ENCODE results near the gene OR51G2. TPM values are rescaled to one million over a fixed set of nuclear protein-coding genes. Genes with fewer than 3 reads are reported as not detected.
"Not testable (repeated sequence)": the region's sequence is repeated elsewhere in the genome, so short reads cannot be mapped to it uniquely, and the experiment has no call there.

The OR51G2 gene, protein sequence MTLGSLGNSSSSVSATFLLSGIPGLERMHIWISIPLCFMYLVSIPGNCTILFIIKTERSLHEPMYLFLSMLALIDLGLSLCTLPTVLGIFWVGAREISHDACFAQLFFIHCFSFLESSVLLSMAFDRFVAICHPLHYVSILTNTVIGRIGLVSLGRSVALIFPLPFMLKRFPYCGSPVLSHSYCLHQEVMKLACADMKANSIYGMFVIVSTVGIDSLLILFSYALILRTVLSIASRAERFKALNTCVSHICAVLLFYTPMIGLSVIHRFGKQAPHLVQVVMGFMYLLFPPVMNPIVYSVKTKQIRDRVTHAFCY
- total RNA-seq: not detected in 2 replicates
- polyA plus RNA-seq (2012): not detected

DNA sequence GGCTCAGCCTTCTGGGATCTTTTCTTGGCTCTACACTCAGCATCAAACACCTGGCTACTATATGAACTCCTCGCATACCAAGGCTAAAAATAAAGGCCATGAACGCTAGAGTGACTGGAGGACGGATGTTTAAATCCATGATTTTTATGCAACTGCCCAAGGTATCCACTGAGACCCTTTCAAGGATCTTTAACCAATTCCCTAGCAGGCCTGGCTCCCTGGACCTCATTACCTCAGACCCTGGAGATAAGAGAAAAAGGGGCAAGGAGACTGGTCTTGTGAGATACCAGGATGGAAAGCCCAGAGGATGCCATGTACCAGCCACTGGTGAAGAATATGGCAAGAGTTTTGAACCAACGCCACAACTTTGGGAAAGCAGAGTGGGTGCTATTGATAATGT is at the start of gene OR51G2:
TSS of gene OR51G2 (minus strand) at position 101 of the 400 bp plus-strand sequence. CDS start 3,687 bp downstream, outside the sequence.
- DNase-seq (ENCODE audit: low read depth): no peak

DNA sequence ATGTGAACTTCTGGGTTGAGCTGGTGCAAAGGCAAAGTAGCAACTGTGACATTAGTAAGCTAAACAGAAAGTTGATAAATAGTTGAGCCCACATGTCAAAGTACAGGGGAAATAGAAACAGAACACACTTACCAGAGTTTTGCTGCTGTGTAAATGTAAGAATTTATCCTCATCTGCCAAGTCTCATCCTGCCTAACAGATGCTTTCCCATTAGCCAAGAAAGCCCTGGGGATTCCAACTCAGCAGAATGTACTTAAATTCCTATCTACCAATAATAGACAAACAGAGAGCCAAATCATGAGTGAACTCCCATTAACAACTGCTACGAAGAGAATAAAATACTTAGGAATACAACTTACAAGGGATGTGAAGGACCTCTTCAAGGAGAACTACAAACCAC is 43.7 kb upstream of the OR51G2 start:
- peak; percentile 25 for DNase-seq (ENCODE audit: low read depth)

DNA sequence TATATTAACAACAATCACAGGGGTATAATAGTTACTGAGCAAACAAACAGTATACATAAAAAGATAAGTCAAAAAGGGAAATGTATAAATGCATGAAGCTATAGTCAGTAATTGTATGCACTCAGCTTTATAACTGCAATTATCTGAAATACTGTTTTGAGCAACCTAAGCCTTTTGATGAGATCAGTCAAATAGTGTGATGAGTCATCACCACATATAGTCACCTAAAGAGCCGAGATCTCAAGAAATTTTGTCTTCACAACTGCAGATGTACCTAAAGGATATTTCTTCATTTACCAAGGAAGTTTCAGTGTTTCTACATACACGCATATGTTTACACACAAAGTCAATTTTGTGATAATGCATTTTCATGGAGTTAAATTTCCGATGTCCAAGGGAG is 41.7 kb upstream of the OR51G2 start:
- no peak for DNase-seq (ENCODE audit: low read depth)

DNA sequence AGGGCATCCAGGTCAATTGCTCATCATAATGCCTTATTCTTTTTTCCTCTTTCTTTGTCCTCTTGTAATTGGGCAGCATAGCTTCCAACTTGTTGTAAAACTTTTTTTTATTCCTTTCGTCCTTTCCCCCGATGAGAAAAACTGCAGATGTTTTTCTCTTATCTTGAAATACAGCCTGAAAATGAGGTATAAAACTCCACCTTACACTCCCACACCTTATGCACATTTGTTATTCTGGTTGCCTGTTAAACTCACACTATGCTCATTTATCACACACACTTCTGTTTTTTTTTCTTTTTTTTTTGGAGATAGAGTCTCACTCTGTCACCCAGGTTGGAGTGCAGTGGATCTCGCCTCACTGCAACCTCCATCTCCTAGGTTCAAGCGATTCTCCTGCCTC is 38.2 kb upstream of the OR51G2 start:
- no peak for DNase-seq (ENCODE audit: low read depth)

DNA sequence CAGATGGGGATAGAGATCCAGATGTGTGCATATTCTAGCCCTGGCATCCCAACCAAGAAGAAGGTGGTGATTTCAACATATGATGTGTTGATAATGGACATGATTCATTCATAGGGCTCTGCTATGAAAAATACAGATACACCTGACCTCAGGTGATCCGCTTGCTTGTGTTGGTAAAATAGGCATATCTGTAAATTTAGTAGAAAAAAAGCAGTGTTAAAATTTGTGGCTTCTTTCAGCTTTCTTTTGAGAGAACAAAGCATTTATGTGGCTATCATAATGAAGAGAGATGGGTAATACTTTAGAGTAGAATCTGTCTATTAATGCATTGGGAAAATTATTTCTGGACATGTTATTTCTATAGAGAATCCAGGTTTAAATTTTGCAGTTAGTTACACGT is 36.5 kb upstream of the OR51G2 start, which contains the start of gene OR51A2:
TSS of gene OR51A2 (minus strand) at position 101 of the 400 bp plus-strand sequence. CDS start at position 101, 0 bp downstream.
- not testable (repeated sequence) for DNase-seq (ENCODE audit: low read depth)

DNA sequence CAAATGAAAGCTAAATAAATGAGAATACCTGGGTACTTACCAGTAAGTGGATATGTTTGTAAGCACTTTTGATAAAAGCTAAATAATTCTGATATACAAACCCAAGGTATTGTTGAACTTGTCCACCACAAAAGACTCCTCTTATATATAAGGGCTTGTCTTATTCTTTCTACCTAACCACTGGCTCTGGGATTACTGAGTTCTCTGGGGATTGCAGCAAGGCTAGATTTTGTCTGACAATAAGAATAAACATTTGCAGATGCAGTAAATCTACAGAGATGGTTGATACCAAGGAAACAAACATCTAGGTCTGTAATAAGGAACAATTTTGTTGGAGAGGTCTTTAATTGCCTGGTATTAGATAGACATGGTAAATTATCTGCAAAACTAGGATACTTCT is 28.4 kb upstream of the OR51G2 start, which contains the start of gene OR51A4:
TSS of gene OR51A4 (minus strand) at position 101 of the 400 bp plus-strand sequence. CDS start 505 bp downstream, outside the sequence.
- no peak for DNase-seq (ENCODE audit: low read depth)

DNA sequence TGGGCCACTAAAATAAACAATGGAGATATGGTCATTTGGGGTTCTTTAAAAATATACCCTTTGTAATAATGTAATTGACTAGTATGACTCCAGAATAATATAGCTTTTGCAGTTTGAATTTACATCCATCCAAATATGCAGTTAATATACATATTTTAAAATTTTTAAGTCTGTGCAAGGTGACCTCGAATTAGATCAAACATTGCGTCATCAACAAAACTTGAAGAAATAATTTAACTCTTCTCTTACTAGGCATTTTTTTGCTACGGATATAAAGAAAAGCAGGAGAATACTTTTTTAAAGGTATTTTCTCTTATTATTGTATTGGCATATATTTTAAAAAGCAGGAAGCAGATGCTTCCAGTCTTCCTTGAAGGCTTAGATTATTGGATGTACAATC is 17.6 kb upstream of the OR51G2 start:
- DNase-seq (ENCODE audit: low read depth): no peak

DNA sequence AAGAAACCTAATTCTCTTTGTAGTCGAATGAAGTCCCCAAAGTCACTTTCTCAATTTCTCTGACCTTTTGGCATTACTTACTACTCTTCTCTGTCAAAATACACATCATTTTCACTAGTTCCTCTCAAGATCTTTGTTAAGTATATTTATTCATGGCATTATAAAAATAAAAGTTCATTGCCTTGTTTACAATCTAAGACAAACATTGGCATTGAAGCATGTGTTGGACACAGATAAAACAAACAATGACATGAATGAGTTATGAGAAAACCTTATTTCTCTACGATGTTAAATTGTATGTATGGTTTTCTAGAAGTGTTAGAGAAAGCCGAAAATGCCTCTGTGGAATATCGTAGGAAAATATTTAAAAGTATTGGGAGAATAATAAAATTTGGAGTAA is 13.6 kb upstream of the OR51G2 start:
- DNase-seq (ENCODE audit: low read depth): no peak

DNA sequence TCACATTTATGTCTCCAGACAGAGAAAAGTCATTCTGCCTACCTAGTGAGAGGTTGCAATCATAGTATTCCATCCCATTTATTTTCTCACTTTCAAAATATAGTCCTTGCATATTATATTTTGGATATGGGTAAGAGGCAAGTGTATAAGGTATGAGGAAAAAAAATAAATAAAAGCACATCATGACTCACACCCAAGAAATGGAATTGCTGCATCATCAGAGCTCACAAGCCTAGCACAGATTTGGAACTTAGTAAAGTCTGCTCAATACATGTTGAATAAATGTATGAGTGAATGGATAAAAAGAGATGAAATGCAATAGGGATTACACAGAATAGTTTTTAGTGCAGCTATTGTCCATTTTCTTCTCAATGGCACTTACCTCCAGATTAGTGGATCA is 7.5 kb upstream of the OR51G2 start:
- no peak for DNase-seq (ENCODE audit: low read depth)

DNA sequence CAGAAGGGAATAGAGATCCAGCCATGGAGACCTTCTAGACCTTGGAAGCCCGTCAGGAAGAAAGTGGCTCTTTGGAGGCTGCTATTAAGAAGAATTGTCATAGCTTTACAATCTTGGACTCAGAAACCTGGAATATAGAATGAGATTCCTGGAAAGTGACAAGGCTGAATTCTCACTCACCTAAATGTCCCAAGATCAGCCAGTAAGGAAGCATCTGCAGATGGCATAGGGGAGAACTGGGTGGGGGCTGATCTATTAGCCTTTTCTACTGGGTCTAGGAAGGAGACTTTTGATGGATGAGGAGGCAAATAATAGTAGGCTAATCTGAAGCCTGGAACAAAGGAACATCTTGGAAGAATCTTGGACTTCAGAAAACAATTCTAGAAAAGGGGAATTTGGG is 5.1 kb upstream of the OR51G2 start, which contains the start of gene OR51G1:
TSS of gene OR51G1 (minus strand) at position 101 of the 400 bp plus-strand sequence. CDS start at position 101, 0 bp downstream.
- DNase-seq (ENCODE audit: low read depth): no peak

DNA sequence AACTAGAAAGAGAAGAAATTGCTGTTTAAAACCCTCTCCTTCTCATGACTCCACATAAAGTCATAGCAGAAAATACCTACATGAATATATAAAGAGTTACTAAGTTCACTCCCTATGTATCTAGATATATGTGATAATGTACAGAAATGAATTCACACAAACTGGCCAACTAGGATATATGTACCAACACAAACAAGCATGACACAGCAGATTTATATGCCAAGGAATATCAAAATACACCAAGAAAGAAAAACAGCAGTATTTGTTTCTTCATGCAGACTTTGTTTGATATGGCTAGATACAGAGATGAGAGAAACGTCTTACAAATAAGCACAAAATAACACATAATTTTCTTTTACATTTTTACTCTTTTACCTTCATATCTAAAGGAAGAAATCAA is 3.2 kb upstream of the OR51G2 start:
- DNase-seq (ENCODE audit: low read depth): no peak

DNA sequence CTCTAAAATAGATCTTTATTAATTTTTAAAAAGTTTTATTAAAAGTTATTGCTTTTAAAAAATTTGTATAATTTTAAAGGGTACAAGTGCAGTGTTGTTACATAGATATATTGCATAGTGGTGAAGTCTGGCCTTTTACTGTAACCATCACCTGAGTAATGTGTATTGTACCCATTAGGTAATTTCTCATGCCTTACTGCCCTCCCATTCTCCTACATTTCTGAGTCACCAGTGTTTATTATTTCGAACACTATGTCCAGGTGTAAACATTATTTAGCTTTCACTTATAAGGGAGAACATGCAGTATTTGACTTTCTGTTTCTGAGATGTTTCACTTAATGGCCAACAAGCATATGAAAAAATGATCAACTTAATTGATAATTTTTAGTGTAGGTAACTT is 2.6 kb upstream of the OR51G2 start:
- no peak for DNase-seq (ENCODE audit: low read depth)

DNA sequence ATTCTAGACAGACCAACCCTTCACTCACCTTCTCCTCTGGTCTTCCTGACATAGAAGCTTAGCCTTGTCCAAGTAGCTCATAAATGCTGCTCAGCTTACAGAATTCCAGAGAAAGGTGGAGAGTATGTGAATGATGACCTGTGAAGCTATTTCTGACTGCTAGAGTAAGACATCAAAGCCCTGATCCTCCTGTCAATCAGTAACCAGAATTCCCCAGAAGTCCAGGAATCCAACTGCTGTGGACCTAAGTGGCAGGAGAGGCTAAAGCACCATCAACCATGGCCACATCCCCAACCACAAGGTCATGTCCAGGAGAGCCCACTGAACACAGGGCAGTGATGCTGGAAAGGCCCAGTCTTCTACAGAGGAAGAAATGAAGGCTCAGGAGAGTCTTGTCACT is 2.6 kb downstream of the OR51G2 start:
- no peak for DNase-seq (ENCODE audit: low read depth)

DNA sequence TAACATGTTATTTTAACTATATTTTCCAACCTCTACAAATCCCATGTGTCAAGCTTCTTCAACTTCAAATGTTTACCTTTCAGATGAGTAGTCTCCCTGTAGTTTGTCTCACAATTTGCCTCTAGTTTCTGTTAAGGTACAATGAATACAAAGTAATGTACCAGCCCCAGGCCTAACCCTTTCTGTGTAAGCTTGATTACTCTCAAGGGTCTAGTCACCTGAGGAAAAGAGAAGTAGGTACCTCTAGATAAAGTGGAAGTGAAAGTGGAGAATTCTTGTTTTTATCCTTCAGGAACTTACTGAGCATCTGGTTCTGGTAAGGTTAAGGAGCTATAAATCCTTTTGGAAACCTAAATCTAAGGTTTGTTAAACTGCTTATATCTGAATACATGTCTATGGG is 15.7 kb downstream of the OR51G2 start, which contains the start of gene OR51A7:
TSS of gene OR51A7 (plus strand) at position 300 of the 400 bp plus-strand sequence. CDS start 3,587 bp downstream, outside the sequence.
- DNase-seq (ENCODE audit: low read depth): no peak

DNA sequence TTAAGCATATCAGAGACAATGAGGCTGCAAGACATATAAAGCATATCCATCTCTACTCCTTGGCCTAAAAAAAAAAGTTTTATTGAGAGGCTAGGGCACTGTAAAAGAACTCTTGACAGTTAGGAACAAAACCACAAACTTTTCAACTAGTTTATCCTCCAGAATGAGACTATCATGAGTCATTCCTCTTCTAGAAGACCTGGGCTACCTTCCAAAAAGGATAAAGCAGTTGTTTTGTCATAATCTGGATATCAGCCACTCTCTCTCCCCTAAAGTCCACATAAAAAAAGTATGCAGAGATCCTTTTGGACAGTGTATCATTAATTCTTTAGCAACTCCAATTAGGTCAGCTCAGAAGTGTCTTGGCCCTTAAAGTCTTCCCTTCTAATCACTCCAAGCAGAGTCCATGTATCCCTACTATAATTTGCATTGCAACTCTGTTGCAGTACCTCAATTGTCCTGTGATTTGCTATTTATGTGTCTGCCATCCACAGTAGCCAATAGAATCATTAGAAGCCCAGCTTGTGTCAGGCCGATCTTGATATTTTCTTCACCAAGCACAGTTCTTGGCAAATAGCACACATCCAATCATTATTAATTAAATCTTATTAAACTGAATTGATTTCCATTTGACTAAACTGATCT is 27.0 kb downstream of the OR51G2 start:
- DNase-seq (ENCODE audit: low read depth): peak; percentile 86

DNA sequence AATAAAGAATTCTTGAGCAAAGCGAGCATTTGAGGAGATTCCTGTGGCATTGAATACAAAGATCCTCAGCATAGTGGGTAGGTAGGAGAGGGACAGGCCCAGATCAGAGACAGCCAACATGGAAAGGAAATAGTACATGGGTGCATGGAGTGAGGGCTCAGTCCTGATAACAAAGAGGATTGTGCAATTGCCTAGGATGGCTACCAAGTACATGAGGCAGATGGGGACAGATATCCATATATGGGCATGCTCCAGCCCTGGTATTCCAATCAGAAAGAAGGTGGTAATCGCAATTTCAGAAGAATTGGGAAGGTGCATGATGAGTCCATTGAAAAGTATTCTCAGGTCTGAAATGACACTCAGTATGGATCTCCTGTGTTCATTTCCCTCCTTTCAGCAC is 28.9 kb downstream of the OR51G2 start:
- DNase-seq (ENCODE audit: low read depth): no peak

DNA sequence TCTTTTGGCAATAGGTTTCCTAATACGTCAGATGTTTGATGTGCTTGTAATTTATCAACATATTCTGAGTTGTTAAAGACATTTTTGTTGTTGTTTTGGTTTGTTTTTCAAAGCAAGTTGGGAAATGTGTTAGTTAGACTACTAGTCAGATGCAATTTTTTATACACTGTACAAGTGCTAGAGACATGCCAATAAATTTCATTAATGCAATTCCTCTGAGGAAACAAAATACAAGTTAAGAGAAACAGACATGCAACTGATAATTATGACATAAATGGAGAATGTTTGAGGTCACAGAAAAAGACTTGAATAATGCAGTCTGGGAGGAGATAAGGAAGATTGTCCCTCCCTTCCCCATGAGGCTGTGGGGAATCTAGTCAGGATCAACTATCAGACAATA is 31.6 kb downstream of the OR51G2 start:
- DNase-seq (ENCODE audit: low read depth): peak; percentile 17

DNA sequence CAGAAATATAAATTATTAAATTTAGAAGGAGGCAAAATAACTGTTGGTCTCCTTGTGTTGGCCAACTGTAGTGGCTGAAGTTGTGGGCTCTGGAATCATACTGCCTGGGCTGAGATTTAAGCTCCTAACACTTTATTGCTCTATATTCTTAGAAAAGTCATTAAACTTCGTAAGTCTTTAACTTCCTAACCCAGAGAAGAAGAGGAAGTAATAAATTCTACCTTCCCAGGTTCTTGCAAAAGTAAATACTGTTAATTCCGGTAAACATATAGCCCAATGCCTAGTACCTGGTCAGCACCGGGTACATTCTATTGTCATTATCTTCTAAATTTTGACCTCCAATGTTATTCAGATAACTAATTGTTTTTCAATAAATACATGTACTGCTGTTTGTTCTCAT is 33.0 kb downstream of the OR51G2 start:
- no peak for DNase-seq (ENCODE audit: low read depth)

DNA sequence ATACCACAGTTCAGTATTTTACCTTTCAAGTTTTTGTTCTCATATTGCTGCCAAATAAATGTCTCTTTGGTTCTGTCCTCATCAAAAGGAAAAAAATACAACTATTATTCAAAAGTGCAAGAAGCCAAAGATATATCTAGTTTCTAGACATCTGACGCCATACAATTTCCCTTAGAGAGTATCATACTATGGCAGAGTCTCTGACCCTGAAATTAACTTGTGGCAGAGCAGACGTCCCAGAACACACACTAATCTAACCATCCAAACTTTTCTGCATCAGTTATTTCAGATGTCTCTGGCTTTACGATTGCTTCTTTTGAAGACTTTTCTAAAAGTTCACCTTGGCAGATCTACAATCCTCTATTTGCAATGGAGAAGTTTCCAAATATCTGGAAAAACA is 34.8 kb downstream of the OR51G2 start:
- no peak for DNase-seq (ENCODE audit: low read depth)

DNA sequence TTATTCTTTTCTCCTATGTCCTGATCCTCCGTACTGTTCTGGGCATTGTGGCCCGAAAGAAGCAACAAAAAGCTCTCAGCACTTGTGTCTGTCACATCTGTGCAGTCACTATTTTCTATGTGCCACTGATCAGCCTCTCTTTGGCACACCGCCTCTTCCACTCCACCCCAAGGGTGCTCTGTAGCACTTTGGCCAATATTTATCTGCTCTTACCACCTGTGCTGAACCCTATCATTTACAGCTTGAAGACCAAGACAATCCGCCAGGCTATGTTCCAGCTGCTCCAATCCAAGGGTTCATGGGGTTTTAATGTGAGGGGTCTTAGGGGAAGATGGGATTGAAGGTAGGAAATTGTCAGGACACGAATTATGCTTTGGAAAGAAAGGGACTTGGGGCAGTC is 36.6 kb downstream of the OR51G2 start:
- DNase-seq (ENCODE audit: low read depth): no peak

DNA sequence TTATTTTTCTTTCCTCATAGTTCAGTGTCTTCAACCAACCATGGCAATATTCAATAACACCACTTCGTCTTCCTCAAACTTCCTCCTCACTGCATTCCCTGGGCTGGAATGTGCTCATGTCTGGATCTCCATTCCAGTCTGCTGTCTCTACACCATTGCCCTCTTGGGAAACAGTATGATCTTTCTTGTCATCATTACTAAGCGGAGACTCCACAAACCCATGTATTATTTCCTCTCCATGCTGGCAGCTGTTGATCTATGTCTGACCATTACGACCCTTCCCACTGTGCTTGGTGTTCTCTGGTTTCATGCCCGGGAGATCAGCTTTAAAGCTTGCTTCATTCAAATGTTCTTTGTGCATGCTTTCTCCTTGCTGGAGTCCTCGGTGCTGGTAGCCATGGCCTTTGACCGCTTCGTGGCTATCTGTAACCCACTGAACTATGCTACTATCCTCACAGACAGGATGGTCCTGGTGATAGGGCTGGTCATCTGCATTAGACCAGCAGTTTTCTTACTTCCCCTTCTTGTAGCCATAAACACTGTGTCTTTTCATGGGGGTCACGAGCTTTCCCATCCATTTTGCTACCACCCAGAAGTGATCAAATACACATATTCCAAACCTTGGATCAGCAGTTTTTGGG is 37.2 kb downstream of the OR51G2 start, which contains the start of gene OR51T1:
TSS of gene OR51T1 (plus strand) at position 41 of the 641 bp plus-strand sequence. CDS start at position 41, 0 bp downstream.
- DNase-seq (ENCODE audit: low read depth): peak; percentile 78

DNA sequence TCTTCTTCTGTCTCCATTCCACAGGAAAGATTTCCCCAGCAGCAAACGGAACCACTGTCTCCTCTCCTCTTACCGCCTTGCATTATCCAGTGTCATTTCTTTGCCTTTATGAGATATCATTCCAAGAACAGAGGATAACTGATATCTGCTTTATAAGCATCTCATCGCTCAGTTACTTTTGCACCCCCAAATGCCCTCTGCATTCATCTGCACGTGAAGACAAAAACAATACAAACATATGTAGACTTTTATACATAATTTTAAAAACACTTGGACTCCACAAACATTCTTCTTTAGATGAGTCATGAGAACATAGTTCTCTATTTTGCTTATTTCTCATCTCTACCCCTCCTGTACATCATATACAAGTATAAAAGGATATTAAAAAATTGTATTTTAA is 38.0 kb downstream of the OR51G2 start:
- DNase-seq (ENCODE audit: low read depth): no peak

Measured in myocyte (in vitro differentiated cells).